Esophagus (tissue), 2 donors: ENCODE data around the gene TENM4. TPM values are rescaled to one million over a fixed set of nuclear protein-coding genes. Genes with fewer than 3 reads are reported as not detected.

ENCODE experiments used
- H3K27ac ChIP-seq, 2 donors: one replicate each; pipeline ENCODE4 v1.5.1; 2013; ENCODE audit warnings: low read depth in 2 of 2, mild to moderate bottlenecking in 2 of 2, inconsistent platforms in 1 of 2, low read length in 1 of 2, moderate library complexity in 1 of 2
- H3K27me3 ChIP-seq, 2 donors: one replicate each; pipeline ENCODE4 v1.6.1; 2013; ENCODE audit warnings: low read length in 2 of 2, control low read depth in 1 of 2, mild to moderate bottlenecking in 1 of 2; ENCODE audit not compliant: insufficient read depth in 2 of 2, control insufficient read depth in 1 of 2
- H3K36me3 ChIP-seq, 2 donors: one replicate each; pipeline ENCODE4 v1.6.1; 2013; ENCODE audit warnings: low read length in 1 of 2; ENCODE audit not compliant: control insufficient read depth in 2 of 2, insufficient read depth in 2 of 2
- H3K4me1 ChIP-seq, 2 donors: one replicate each; pipeline ENCODE4 v1.6.1; 2013; ENCODE audit warnings: low read length in 1 of 2; ENCODE audit not compliant: control insufficient read depth in 2 of 2, insufficient read depth in 2 of 2
- H3K4me3 ChIP-seq, 2 donors: one replicate each; pipeline ENCODE4 v1.5.1; 2013; ENCODE audit warnings: low read length in 2 of 2, mild to moderate bottlenecking in 2 of 2, low read depth in 1 of 2, moderate library complexity in 1 of 2
- H3K9me3 ChIP-seq, 2 donors: one replicate each; pipeline ENCODE4 v1.6.1; 2013; ENCODE audit warnings: mild to moderate bottlenecking in 2 of 2, low read depth in 1 of 2, low read length in 1 of 2, moderate library complexity in 1 of 2; ENCODE audit not compliant: control insufficient read depth in 2 of 2, insufficient read depth in 1 of 2
- WGBS, 2 donors: extraction: QIAGEN DNeasy Blood & Tissue Kit; methylation state at CpG; one replicate each; pipeline ENCODE4 v1.1.7; 2013; 5-methylcytosine and 5-hydroxymethylcytosine counted together
- polyA plus RNA-seq, 2 donors: library from polyadenylated mRNA; stranded (reverse); fragments of 200-250 nt; gene quantifications; one replicate each; pipeline ENCODE4 v1.2.3, GENCODE V29; 2013
- donor health status: healthy with polysubstance abuse.
- donor health status: Bipolar disorder and iron deficiency.

Gene TENM4
- polyA plus RNA-seq, 2 donors = 1.3 to 4.1 TPM

DNA sequence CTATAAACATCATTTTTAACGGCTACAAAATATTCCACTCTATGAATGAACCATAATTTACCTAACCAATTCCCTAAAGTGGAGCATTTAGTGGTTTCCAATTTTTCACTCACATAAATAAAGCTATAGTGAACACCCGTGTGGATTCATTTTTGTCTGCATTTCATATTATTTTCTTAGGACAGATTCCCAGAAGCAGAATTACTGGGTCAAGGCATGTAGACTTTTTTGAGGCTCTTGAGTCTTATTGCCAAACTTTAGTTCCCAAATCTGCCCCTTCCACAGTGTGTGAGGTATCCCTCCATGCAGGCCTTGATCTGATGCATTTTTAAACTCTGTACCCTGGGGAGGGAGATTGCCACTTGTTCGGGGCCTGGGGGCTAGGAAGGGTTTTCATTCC is 198.2 kb downstream of the TENM4 start:
- H3K27me3 ChIP-seq = no peaks in the 10 kb centered on the region
- H3K4me1 ChIP-seq = peaks cover 4 to 11% of the 10 kb centered on the region in 2 donors
- H3K27ac ChIP-seq = no peak overlapping the region
- H3K36me3 ChIP-seq = no peaks in the 10 kb centered on the region
- H3K4me3 ChIP-seq = no peak overlapping the region
- no peaks in the 10 kb centered on the region for H3K9me3 ChIP-seq
- WGBS, 2 donors = 81 to 82% methylated on average over 3 of the region's 3 CpGs

GRCh38 chr11:79241852-79242241 is 199.0 kb downstream of the TENM4 start:
- H3K36me3 ChIP-seq = no peaks in the 10 kb centered on the region
- H3K4me3 ChIP-seq = no peak overlapping the region
- H3K9me3 ChIP-seq = no peaks in the 10 kb centered on the region
- H3K27me3 ChIP-seq = no peaks in the 10 kb centered on the region
- H3K27ac ChIP-seq = no peak overlapping the region
- 80 to 84% methylated on average over 7 of the region's 7 CpGs for WGBS, 2 donors
- H3K4me1 ChIP-seq = peaks cover 4 to 11% of the 10 kb centered on the region in 2 donors

DNA sequence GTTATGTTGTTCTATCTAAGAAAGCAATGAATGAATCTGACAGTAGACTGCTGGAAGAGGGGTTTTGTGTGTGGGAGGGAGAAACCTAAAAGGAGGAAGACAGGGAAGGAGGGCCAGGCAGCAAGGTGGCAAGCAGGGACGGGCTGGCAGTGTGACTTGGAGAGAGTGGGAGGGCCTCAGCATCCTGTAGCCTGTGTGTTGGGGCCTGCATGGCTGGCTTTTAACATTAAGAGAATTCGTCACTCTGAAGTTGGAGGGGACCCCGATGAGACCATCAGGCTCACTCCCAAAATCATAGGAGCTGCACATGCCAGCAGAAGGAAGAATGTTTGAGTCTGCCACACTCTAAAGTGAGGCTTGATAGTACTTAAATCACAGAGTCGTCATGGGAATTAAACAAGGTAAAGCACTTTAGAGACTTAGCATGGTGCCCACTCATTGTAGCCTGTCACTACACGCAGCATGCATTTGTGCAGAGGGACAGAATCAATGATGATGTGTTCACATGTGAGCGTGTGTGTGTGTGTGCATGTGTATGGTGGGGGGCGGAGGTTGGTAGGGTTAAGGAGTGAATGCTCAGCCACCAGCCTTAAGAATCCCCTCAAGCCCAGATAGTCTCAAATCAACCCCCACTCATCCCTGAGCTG is 199.5 kb downstream of the TENM4 start:
- H3K4me1 ChIP-seq = peaks cover 4 to 16% of the 10 kb centered on the region in 2 donors
- no peaks in the 10 kb centered on the region for H3K27me3 ChIP-seq
- no peaks in the 10 kb centered on the region for H3K36me3 ChIP-seq
- no peak overlapping the region for H3K4me3 ChIP-seq
- no peak overlapping the region for H3K27ac ChIP-seq
- WGBS, 2 donors = 74 to 77% methylated on average over 7 of the region's 7 CpGs
- no peaks in the 10 kb centered on the region for H3K9me3 ChIP-seq

GRCh38 chr11:79237703-79238102 is 203.1 kb downstream of the TENM4 start:
- Histone ChIP-seq H3K27me3 (no peaks in the 10 kb centered on the region), H3K4me3 (no peak overlapping the region), H3K27ac (no peak overlapping the region), H3K9me3 (no peaks in the 10 kb centered on the region), H3K36me3 (no peaks in the 10 kb centered on the region), H3K4me1 (peaks cover 0 to 8% of the 10 kb centered on the region in 2 donors)
- 30 to 40% methylated on average over 6 of the region's 6 CpGs for WGBS, 2 donors

GRCh38 chr11:79237091-79237490 is 203.7 kb downstream of the TENM4 start:
- WGBS, 2 donors = 55 to 56% methylated on average over 5 of the region's 5 CpGs

GRCh38 chr11:79236541-79236971 is 204.3 kb downstream of the TENM4 start:
- Histone ChIP-seq H3K4me1 (peaks cover 0 to 12% of the 10 kb centered on the region in 2 donors), H3K36me3 (no peaks in the 10 kb centered on the region), H3K27ac (peak overlapping the region; percentile 11 to 59), H3K9me3 (no peaks in the 10 kb centered on the region), H3K4me3 (no peak overlapping the region), H3K27me3 (no peaks in the 10 kb centered on the region)
- WGBS, 2 donors = 63 to 77% methylated on average over 11 of the region's 11 CpGs

More at GRCh38 chr11:79237091-79237490, 203.7 kb downstream of the TENM4 start:
- Histone ChIP-seq H3K9me3 (no peaks in the 10 kb centered on the region), H3K36me3 (no peaks in the 10 kb centered on the region), H3K4me3 (no peak overlapping the region), H3K27ac (peak overlapping the region; percentile 11 to 59), H3K4me1 (peaks cover 0 to 11% of the 10 kb centered on the region in 2 donors), H3K27me3 (no peaks in the 10 kb centered on the region)

- no peaks in the 10 kb centered on the region for H3K9me3 ChIP-seq
- no peak overlapping the region for H3K27ac ChIP-seq
- no peaks in the 10 kb centered on the region for H3K27me3 ChIP-seq
- no peak overlapping the region for H3K4me3 ChIP-seq
- 83 to 90% methylated on average over 6 of the region's 6 CpGs for WGBS, 2 donors
- H3K36me3 ChIP-seq = no peaks in the 10 kb centered on the region
- peaks cover 0 to 12% of the 10 kb centered on the region in 2 donors for H3K4me1 ChIP-seq
Observed at GRCh38 chr11:79235696-79236095, 205.1 kb downstream of the TENM4 start.

- Histone ChIP-seq H3K9me3 (no peaks in the 10 kb centered on the region), H3K4me1 (peaks cover 0 to 17% of the 10 kb centered on the region in 2 donors), H3K27me3 (no peaks in the 10 kb centered on the region), H3K36me3 (no peaks in the 10 kb centered on the region), H3K4me3 (no peak overlapping the region), H3K27ac (no peak overlapping the region)
- 57 to 65% methylated on average over 5 of the region's 5 CpGs for WGBS, 2 donors
Observed at GRCh38 chr11:79232346-79232745, 208.5 kb downstream of the TENM4 start.

- Histone ChIP-seq H3K4me3 (no peak overlapping the region), H3K4me1 (peaks cover 0 to 11% of the 10 kb centered on the region in 2 donors), H3K27ac (no peak overlapping the region), H3K27me3 (no peaks in the 10 kb centered on the region), H3K36me3 (no peaks in the 10 kb centered on the region), H3K9me3 (no peaks in the 10 kb centered on the region)
- WGBS, 2 donors = 64 to 68% methylated on average over 1 of the region's 1 CpG
Observed at GRCh38 chr11:79229047-79229446, 211.8 kb downstream of the TENM4 start.
